HEK293 (cell line): Measurements from ENCODE around the gene SESN1.
A peak's percentile ranks its signal among the peaks of the same experiment; 100 is the strongest.

Experiments used
- CTCF ChIA-PET: fragments of 350-600 bp; formaldehyde crosslinking; extraction: SDS; loops from one replicate; lab custom pipeline; 2021; ENCODE audit warnings: antibody characterized with exemption; lab: Yijun Ruan, JAX
- POLR2A ChIA-PET: fragments of 300-600 bp; formaldehyde crosslinking; extraction: SDS; loops from one replicate; lab custom pipeline; 2020; ENCODE audit warnings: antibody characterized with exemption, inconsistent platforms; lab: Yijun Ruan, JAX
- H3K27ac ChIP-seq: fragments of 200-500 bp; sonication (Bioruptor generic); 2 replicates; pipeline ENCODE4 v1.5.1; 2014; ENCODE audit warnings: low read depth, low read length, control low read depth, inconsistent platforms; ENCODE audit errors: extremely low read depth
- H3K36me3 ChIP-seq, 2 experiments: fragments of 200-500 bp in 1 of 2; sonication (Bioruptor generic) in 1 of 2; 1 replicate in 1 of 2; 2 replicates in 1 of 2; pipeline ENCODE4 v1.5.1; 2014 to 2017; ENCODE audit warnings: inconsistent platforms in 2 of 2, low read length in 2 of 2; ENCODE audit not compliant: control insufficient read depth in 2 of 2, insufficient read depth in 1 of 2
- H3K4me1 ChIP-seq: fragments of 200-500 bp; sonication (Bioruptor generic); 2 replicates; pipeline ENCODE4 v1.5.1; 2014; ENCODE audit warnings: mild to moderate bottlenecking, low read length, inconsistent platforms; ENCODE audit not compliant: control insufficient read depth, insufficient read depth
- H3K4me3 ChIP-seq: 2 replicates; pipeline ENCODE4 v1.5.1; 2011; ENCODE audit warnings: low read depth, mild to moderate bottlenecking, control low read depth, low read length, moderate library complexity
- H3K9me3 ChIP-seq: fragments of 200-500 bp; sonication (Bioruptor generic); 2 replicates; pipeline ENCODE4 v1.5.1; 2014; ENCODE audit warnings: low read depth, low read length, inconsistent platforms; ENCODE audit not compliant: control insufficient read depth, insufficient read depth
- AEBP2 ChIP-seq: fragments of 450-650 bp; formaldehyde crosslinking; IDR thresholded peaks from 2 replicates; pipeline ENCODE4 v1.5.1; 2016; ENCODE audit warnings: missing biosample characterization, missing genetic modification characterization, borderline replicate concordance
- HIC1 ChIP-seq: fragments of 450-650 bp; formaldehyde crosslinking; IDR thresholded peaks from 2 replicates; pipeline ENCODE4 v1.5.1; 2016; ENCODE audit warnings: missing biosample characterization, missing genetic modification characterization
- IKZF3 ChIP-seq: fragments of 450-650 bp; IDR thresholded peaks from 2 replicates; pipeline ENCODE4 v1.5.0; 2018; ENCODE audit warnings: missing biosample characterization, mild to moderate bottlenecking, missing genetic modification characterization, moderate library complexity
- MZF1 ChIP-seq: fragments of 450-650 bp; formaldehyde crosslinking; IDR thresholded peaks from 2 replicates; pipeline ENCODE4 v1.5.1; 2017; ENCODE audit warnings: missing biosample characterization, missing genetic modification characterization, borderline replicate concordance
- PRDM1 ChIP-seq: fragments of 450-650 bp; formaldehyde crosslinking; IDR thresholded peaks from 2 replicates; pipeline ENCODE4; 2016; ENCODE audit warnings: missing biosample characterization, missing genetic modification characterization
- PRDM10 ChIP-seq: fragments of 450-650 bp; formaldehyde crosslinking; IDR thresholded peaks from 2 replicates; pipeline ENCODE4 v1.5.1; 2016; ENCODE audit warnings: missing biosample characterization, missing genetic modification characterization
- PRDM4 ChIP-seq: fragments of 450-650 bp; formaldehyde crosslinking; IDR thresholded peaks from 2 replicates; pipeline ENCODE4 v1.5.1; 2017; ENCODE audit warnings: missing biosample characterization, missing genetic modification characterization
- PRDM6 ChIP-seq: fragments of 450-650 bp; formaldehyde crosslinking; IDR thresholded peaks from 2 replicates; pipeline ENCODE4 v1.5.1; 2017; ENCODE audit warnings: missing biosample characterization, missing genetic modification characterization
- TRIM28 ChIP-seq: IDR thresholded peaks from 2 replicates; pipeline ENCODE4 v1.6.1; 2011; ENCODE audit warnings: low read length, control low read depth, borderline replicate concordance
- ZBTB1 ChIP-seq: fragments of 450-650 bp; formaldehyde crosslinking; IDR thresholded peaks from 2 replicates; pipeline ENCODE4 v1.5.1; 2016; ENCODE audit warnings: missing biosample characterization, missing genetic modification characterization
- ZBTB10 ChIP-seq: fragments of 450-650 bp; formaldehyde crosslinking; IDR thresholded peaks from 2 replicates; pipeline ENCODE4 v1.5.1; 2016; ENCODE audit warnings: missing biosample characterization, missing genetic modification characterization
- ZBTB48 ChIP-seq: fragments of 450-650 bp; formaldehyde crosslinking; IDR thresholded peaks from 2 replicates; pipeline ENCODE4 v1.5.1; 2016; ENCODE audit warnings: missing biosample characterization, missing genetic modification characterization
- ZFP41 ChIP-seq: fragments of 450-650 bp; formaldehyde crosslinking; IDR thresholded peaks from 2 replicates; pipeline ENCODE4 v1.5.1; 2016; ENCODE audit warnings: missing biosample characterization, missing genetic modification characterization, borderline replicate concordance
- ZNF121 ChIP-seq: fragments of 450-650 bp; formaldehyde crosslinking; IDR thresholded peaks from 2 replicates; pipeline ENCODE4 v1.5.1; 2016; ENCODE audit warnings: missing biosample characterization, missing genetic modification characterization
- ZNF148 ChIP-seq: fragments of 450-650 bp; formaldehyde crosslinking; IDR thresholded peaks from 2 replicates; pipeline ENCODE4 v1.5.0; 2017; ENCODE audit warnings: missing biosample characterization, missing genetic modification characterization, borderline replicate concordance
- ZNF155 ChIP-seq: fragments of 450-650 bp; formaldehyde crosslinking; IDR thresholded peaks from 2 replicates; pipeline ENCODE4 v1.5.1; 2016; ENCODE audit warnings: missing biosample characterization, missing genetic modification characterization
- ZNF2 ChIP-seq: fragments of 450-650 bp; formaldehyde crosslinking; IDR thresholded peaks from 2 replicates; pipeline ENCODE4 v1.5.1; 2016; ENCODE audit warnings: missing biosample characterization, missing genetic modification characterization
- ZNF473 ChIP-seq: fragments of 450-650 bp; formaldehyde crosslinking; IDR thresholded peaks from 2 replicates; pipeline ENCODE4 v1.5.1; 2017; ENCODE audit warnings: missing biosample characterization, missing genetic modification characterization
- ZNF514 ChIP-seq: fragments of 450-650 bp; formaldehyde crosslinking; IDR thresholded peaks from 2 replicates; pipeline ENCODE4 v1.5.1; 2016; ENCODE audit warnings: missing biosample characterization, missing genetic modification characterization
- ZNF768 ChIP-seq: fragments of 450-650 bp; formaldehyde crosslinking; IDR thresholded peaks from 2 replicates; pipeline ENCODE4 v1.5.1; 2018; ENCODE audit warnings: missing biosample characterization, mild to moderate bottlenecking, missing genetic modification characterization

SESN1 gene

GRCh38 chr6:109039795-109040194 is 54.9 kb downstream of the SESN1 start:
- Histone ChIP-seq H3K9me3 (no peaks in the 10 kb centered on the region), H3K27ac (no peak overlapping the region; the same call in 1 of the 2 replicates), H3K4me1 (peaks cover 25% of the 10 kb centered on the region), H3K4me3 (no peak overlapping the region), H3K36me3 (no peaks in the 10 kb centered on the region)
- CTCF ChIA-PET: interaction anchor here (0.9 to 1.5 kb wide), 2 partner anchors 10 to 129 kb away, joined by 5 read pairs; no protein-coding TSS in a partner anchor
- POLR2A ChIA-PET: interaction anchor here (1.3 to 1.5 kb wide), 3 partner anchors 30 to 55 kb away, joined by 3 to 5 read pairs (median 3); partner anchors contain the start of gene SESN1
- peak; percentile 93 for TF ChIP-seq MZF1 (tag by site-specific recombination)
- no peak for TF ChIP-seq ZBTB10 (tag by site-specific recombination)
- peak; percentile 39; the same call in 1 of the 2 replicates for TF ChIP-seq PRDM1 (tag by site-specific recombination)
- no peak for TF ChIP-seq ZBTB48
- TF ChIP-seq PRDM10 (tag by site-specific recombination): peak; percentile 55
- TF ChIP-seq ZFP41: no peak
- no peak for TF ChIP-seq AEBP2
- TF ChIP-seq ZNF473 (tag by site-specific recombination): no peak
- TF ChIP-seq PRDM4 (tag by site-specific recombination): no peak
- TF ChIP-seq ZNF768 (tag by site-specific recombination): no peak
- TF ChIP-seq PRDM6 (tag by site-specific recombination): 0 out of 2 replicates have a peak, but pooled peaks have one; percentile 37
- no peak for TF ChIP-seq ZNF514 (tag by site-specific recombination)
- TF ChIP-seq ZNF121 (tag by site-specific recombination): no peak
- peak; percentile 79 for TF ChIP-seq IKZF3 (tag by site-specific recombination)
- no peak for TF ChIP-seq ZNF155 (tag by site-specific recombination)
- TF ChIP-seq HIC1: no peak
- TF ChIP-seq ZNF148 (tag by site-specific recombination): no peak
- no peak for TF ChIP-seq ZNF2 (tag by site-specific recombination)
- TF ChIP-seq ZBTB1 (tag by site-specific recombination): no peak
- TF ChIP-seq TRIM28: 0 out of 2 replicates have a peak, but pooled peaks have one; percentile 21
